Stimulated activated effector memory CD8-positive, alpha-beta T cell treated with anti-CD3 and anti-CD28 coated beads, Interleukin-12 subunit alpha, Interleukin-12 subunit beta, amount 100 ng/mL, for 72 hours (primary cell): ENCODE data around the gene SCNN1A.

ENCODE experiments used
- ATAC-seq: fragments of 150-1000 bp; cut with Tn5 transposase; 2 replicates; pipeline ENCODE4 v1.10.0; 2021
- DNase-seq, 2 donors: peaks; one replicate each; pipeline ENCODE4 v3.0.0; 2021 to 2022; ENCODE audit warnings: low spot score in 2 of 2
- H3K27ac Mint-ChIP-seq: one replicate; pipeline ENCODE4 v1.8.0; 2022; ENCODE audit warnings: mild to moderate bottlenecking, mixed read lengths
- H3K36me3 Mint-ChIP-seq: one replicate; pipeline ENCODE4 v1.8.0; 2022; ENCODE audit warnings: mild to moderate bottlenecking, mixed read lengths
- H3K4me1 Mint-ChIP-seq: one replicate; pipeline ENCODE4 v1.8.0; 2022; ENCODE audit warnings: mixed read lengths
- H3K4me3 Mint-ChIP-seq: one replicate; pipeline ENCODE4 v1.8.0; 2022; ENCODE audit warnings: mild to moderate bottlenecking, mixed read lengths
- H3K9me3 Mint-ChIP-seq: one replicate; pipeline ENCODE4 v1.8.0; 2022; ENCODE audit warnings: mixed read lengths

The SCNN1A gene

DNA sequence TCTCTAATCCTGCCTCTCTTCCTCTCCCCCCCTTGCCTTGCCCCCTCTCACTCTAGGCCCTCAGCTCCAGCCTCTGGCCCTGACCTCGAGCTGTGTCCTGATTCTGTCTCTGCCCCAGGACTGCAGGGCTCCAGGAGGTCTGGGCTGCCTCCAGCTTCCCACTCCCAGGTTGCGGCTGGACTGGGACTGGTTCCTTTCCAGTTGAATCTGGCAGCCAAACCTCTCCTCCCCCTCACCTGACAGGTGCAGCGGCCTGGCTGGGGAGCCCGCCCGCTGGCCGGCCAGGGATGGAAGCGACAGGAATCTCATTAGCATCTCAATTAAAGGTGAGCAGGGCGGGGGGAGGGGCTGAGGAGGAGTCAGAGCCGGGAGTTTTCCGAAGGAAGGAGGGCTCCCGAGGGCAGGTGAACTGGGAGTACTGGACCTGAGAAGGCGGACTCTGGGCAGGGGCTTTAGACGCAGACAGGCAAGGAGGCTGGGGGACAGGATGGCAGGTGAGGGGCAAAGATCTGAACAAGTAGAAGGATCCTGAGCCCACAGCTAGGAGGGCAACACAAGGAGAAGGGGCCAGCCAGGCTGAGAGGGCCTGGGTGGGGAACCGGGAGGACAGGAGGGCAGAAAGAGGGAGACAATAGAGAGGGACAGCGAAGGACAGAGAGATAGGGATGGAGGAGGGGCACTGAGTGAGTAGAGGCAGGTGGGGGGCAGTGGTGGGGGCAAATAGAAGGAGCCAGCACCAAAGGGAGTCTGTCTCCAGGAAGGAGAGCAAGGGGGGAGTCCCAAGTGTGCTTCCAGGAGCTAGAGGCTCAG is at the start of gene SCNN1A:
Gene SCNN1A (minus strand): TSS at position 295 of the 810 bp plus-strand sequence. CDS start 780 bp downstream, outside the sequence.
- Mint-ChIP-seq H3K9me3 (no peaks in the 10 kb centered on the region), H3K4me1 (peaks cover 55% of the 10 kb centered on the region), H3K27ac (peak within 1 kb of the TSS; percentile 83), H3K36me3 (peaks cover 4% of the 10 kb centered on the region), H3K4me3 (peak within 1 kb of the TSS; percentile 62)
- DNase-seq: no peak
- ATAC-seq: no peak

GRCh38 chr12:6424866-6425265 is 49.5 kb upstream of the SCNN1A start:
- peak overlapping the region; percentile 40 for H3K27ac Mint-ChIP-seq
- peaks cover 33% of the 10 kb centered on the region for H3K4me1 Mint-ChIP-seq
- H3K36me3 Mint-ChIP-seq: peaks cover 17% of the 10 kb centered on the region
- ATAC-seq (no peak), DNase-seq (no peak)
- no peak overlapping the region for H3K4me3 Mint-ChIP-seq
- no peaks in the 10 kb centered on the region for H3K9me3 Mint-ChIP-seq

GRCh38 chr12:6424008-6424347 is 48.6 kb upstream of the SCNN1A start:
- no peak overlapping the region for H3K4me3 Mint-ChIP-seq
- peaks cover 32% of the 10 kb centered on the region for H3K4me1 Mint-ChIP-seq
- H3K36me3 Mint-ChIP-seq: peaks cover 17% of the 10 kb centered on the region
- ATAC-seq: no peak
- H3K9me3 Mint-ChIP-seq: no peaks in the 10 kb centered on the region
- peak overlapping the region; percentile 69 for H3K27ac Mint-ChIP-seq
- no peak for DNase-seq

GRCh38 chr12:6423267-6424007 is 48.1 kb upstream of the SCNN1A start:
- peaks cover 32% of the 10 kb centered on the region for H3K4me1 Mint-ChIP-seq
- peaks cover 17% of the 10 kb centered on the region for H3K36me3 Mint-ChIP-seq
- H3K4me3 Mint-ChIP-seq: no peak overlapping the region
- no peaks in the 10 kb centered on the region for H3K9me3 Mint-ChIP-seq
- DNase-seq (peak; percentile 43 to 81), ATAC-seq (peak; percentile 74)
- peak overlapping the region; percentile 69 for H3K27ac Mint-ChIP-seq

DNA sequence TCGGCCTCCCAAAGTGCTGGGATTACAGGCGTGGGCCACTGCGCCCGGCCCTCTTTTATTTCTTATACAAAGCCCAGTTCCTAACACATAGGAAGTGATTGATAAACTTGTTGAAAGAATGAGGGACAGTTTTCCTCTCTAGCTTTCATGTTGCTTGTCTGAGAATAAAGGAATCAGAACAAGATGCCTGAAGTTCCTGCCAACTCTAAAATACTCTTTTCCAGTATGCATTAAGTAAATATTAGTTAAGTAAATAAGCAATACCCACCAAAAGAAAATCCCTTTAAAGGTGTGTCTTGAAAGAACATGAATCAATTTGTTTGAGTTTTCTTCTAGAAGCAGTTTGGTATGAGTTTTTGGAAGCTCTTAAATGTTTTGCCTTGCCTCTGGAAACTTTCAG is 45.0 kb upstream of the SCNN1A start:
- Mint-ChIP-seq H3K36me3 (no peaks in the 10 kb centered on the region), H3K4me1 (peaks cover 23% of the 10 kb centered on the region), H3K4me3 (no peak overlapping the region), H3K27ac (no peak overlapping the region), H3K9me3 (no peaks in the 10 kb centered on the region)
- DNase-seq (no peak), ATAC-seq (no peak)

GRCh38 chr12:6418796-6419195 is 43.4 kb upstream of the SCNN1A start:
- Mint-ChIP-seq H3K27ac (no peak overlapping the region), H3K4me1 (peaks cover 19% of the 10 kb centered on the region), H3K36me3 (no peaks in the 10 kb centered on the region), H3K4me3 (no peak overlapping the region), H3K9me3 (no peaks in the 10 kb centered on the region)
- ATAC-seq (no peak), DNase-seq (no peak)

DNA sequence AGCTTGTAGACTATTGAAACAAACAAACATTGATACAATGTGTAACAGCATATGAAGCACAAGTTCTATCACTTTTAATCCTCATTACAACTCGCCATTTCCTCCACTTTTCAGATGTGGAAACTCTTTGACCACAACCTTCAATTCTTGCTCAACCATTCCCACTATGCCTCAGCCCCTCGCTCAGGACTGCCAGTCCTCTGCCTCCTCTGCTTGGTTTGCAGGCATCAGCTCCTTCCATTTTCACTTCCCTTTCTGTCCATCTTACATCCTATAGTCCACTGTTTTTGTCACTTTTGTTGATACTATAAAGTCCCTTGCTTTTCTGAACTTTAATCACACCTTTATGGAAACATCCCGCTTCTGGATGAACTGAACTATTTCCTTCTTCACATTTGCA is 41.2 kb upstream of the SCNN1A start:
- no peak overlapping the region for H3K4me3 Mint-ChIP-seq
- ATAC-seq: peak; percentile 66

DNA sequence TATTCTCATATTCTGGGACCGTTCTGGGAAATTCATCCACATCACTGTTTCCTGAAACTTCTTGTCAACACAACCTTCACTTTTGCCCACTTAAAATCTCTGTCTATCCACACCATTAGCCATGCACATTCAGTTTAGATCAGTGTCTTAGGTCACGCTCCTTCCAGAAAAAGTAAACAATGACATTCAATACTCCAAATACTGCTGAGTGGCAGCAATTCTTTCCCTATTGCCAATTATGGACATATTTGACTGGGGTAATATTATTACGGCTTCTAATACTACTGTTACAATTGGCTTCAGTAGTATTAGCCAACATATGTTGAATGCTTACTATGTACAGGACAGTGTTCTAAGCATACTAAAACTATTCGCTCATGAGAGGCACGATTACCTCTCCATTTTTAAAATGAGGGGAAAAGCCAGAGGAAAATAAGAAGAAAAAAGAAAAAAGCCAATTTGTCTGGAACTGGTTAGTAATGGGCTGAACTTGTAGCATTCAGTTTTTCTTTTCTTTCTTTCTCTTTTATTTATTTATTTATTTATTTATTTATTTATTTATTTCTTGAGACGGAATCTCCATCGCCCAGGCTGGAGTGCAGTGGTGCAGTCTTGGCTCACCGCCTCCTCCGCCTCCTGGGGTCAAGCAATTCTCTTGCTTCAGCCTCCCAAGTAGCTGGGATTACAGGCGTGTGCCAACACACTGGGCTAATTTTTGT is 32.0 kb upstream of the SCNN1A start:
- H3K36me3 Mint-ChIP-seq: no peaks in the 10 kb centered on the region
- DNase-seq: no peak
- H3K4me1 Mint-ChIP-seq: no peaks in the 10 kb centered on the region
- H3K4me3 Mint-ChIP-seq: no peak overlapping the region
- H3K27ac Mint-ChIP-seq: no peak overlapping the region
- ATAC-seq: no peak
- H3K9me3 Mint-ChIP-seq: no peaks in the 10 kb centered on the region

More for the DNA sequence above, 41.2 kb upstream of the SCNN1A start:
- Mint-ChIP-seq H3K27ac (no peak overlapping the region), H3K9me3 (no peaks in the 10 kb centered on the region), H3K36me3 (no peaks in the 10 kb centered on the region), H3K4me1 (peaks cover 13% of the 10 kb centered on the region)
- DNase-seq: no peak

GRCh38 chr12:6405963-6406362 is 30.6 kb upstream of the SCNN1A start:
- Mint-ChIP-seq H3K4me3 (no peak overlapping the region), H3K36me3 (no peaks in the 10 kb centered on the region), H3K4me1 (no peaks in the 10 kb centered on the region), H3K27ac (no peak overlapping the region), H3K9me3 (no peaks in the 10 kb centered on the region)
- no peak for ATAC-seq
- DNase-seq: no peak

DNA sequence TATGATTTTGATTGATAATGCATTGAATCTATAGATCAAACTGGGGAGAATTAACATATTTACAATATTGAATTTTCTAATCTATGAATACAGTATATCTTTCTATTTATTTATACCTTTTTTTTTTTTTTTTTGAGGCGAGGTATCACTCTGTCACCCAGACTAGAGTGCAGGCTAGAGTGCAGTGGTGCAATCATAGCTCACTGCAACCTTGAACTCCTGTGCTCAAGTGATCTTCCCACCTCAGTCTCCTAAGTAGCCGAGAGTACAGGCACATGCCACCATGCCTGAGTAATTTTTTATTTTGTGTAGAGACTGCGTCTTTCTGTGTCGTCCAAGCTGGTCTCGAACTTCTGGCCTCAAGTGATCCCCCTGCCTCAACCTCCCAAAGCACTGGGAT is 29.0 kb upstream of the SCNN1A start:
- DNase-seq (no peak), ATAC-seq (no peak)
- H3K4me1 Mint-ChIP-seq: no peaks in the 10 kb centered on the region
- H3K4me3 Mint-ChIP-seq: no peak overlapping the region
- no peak overlapping the region for H3K27ac Mint-ChIP-seq
- H3K36me3 Mint-ChIP-seq: no peaks in the 10 kb centered on the region
- H3K9me3 Mint-ChIP-seq: no peaks in the 10 kb centered on the region

DNA sequence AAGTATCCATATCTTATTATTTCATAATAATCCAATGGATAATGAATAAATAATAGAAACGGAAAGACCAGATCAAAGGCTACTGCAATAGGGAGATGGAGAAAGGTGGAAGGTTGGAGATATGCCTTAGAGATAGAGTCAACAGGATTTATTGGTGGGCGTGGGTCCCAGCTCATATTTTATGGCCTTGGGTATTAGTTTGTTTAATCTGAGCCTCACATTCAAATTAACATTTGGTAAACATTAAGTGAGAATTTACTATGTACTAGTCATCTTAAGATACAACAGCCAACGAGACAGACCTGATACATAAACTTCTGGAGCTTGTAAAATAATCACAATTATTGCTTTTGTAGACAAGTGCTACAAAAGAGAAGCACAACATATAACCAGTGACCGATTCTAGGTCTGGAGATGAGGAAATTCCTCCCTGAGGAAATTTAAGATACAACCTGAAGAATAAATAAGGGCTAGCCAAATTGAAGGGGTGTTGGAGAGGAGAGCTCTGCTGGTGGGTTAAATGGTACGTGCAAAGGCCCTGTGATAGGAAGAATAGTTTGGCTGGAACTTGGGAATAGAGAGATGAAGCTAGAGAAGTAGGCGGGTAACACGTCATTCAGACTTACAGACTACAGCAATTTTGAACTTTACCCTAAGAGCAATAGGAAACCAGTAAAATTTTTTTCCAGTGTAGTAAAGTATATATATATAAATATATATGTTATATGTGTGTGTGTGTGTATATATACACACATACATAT is 24.7 kb upstream of the SCNN1A start:
- ATAC-seq (no peak), DNase-seq (no peak)
- H3K4me1 Mint-ChIP-seq: no peaks in the 10 kb centered on the region
- no peaks in the 10 kb centered on the region for H3K36me3 Mint-ChIP-seq
- H3K9me3 Mint-ChIP-seq: no peaks in the 10 kb centered on the region
- H3K4me3 Mint-ChIP-seq: no peak overlapping the region
- no peak overlapping the region for H3K27ac Mint-ChIP-seq

DNA sequence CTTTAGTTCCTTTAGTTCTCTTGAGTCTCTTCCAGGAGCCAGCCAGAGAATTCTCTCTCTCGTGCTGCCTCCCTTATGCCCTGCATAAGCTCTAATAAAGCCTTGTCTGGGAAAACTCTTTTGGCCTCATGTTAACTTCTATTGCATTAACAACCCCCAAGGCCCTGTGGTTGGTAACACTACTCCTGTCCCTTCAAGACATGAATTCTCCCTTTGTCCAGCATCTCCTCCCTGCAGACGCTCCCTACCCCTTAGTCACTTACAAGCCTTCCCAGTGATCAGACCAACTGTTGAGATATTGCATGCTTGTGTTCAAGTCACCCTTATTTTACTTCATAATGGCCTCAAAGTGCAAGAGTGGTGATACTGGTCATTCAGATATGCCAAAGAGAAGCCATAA is 20.7 kb upstream of the SCNN1A start:
- H3K36me3 Mint-ChIP-seq: no peaks in the 10 kb centered on the region
- H3K4me1 Mint-ChIP-seq: no peaks in the 10 kb centered on the region
- H3K4me3 Mint-ChIP-seq: no peak overlapping the region
- ATAC-seq (no peak), DNase-seq (no peak)
- no peaks in the 10 kb centered on the region for H3K9me3 Mint-ChIP-seq
- no peak overlapping the region for H3K27ac Mint-ChIP-seq

- H3K36me3 Mint-ChIP-seq: no peaks in the 10 kb centered on the region
- no peaks in the 10 kb centered on the region for H3K4me1 Mint-ChIP-seq
- no peaks in the 10 kb centered on the region for H3K9me3 Mint-ChIP-seq
- no peak overlapping the region for H3K27ac Mint-ChIP-seq
- DNase-seq: no peak
- ATAC-seq: no peak
- H3K4me3 Mint-ChIP-seq: no peak overlapping the region
These were observed 19.0 kb upstream of the SCNN1A start for GRCh38 chr12:6394398-6394797.

GRCh38 chr12:6393109-6393508 is 17.7 kb upstream of the SCNN1A start:
- no peaks in the 10 kb centered on the region for H3K4me1 Mint-ChIP-seq
- DNase-seq: no peak
- no peaks in the 10 kb centered on the region for H3K9me3 Mint-ChIP-seq

GRCh38 chr12:6392504-6392903 is 17.1 kb upstream of the SCNN1A start:
- no peak for ATAC-seq
- H3K27ac Mint-ChIP-seq: no peak overlapping the region
- no peaks in the 10 kb centered on the region for H3K36me3 Mint-ChIP-seq

More at GRCh38 chr12:6393109-6393508, 17.7 kb upstream of the SCNN1A start:
- ATAC-seq: no peak
- no peak overlapping the region for H3K4me3 Mint-ChIP-seq
- no peaks in the 10 kb centered on the region for H3K36me3 Mint-ChIP-seq
- H3K27ac Mint-ChIP-seq: no peak overlapping the region

More at GRCh38 chr12:6392504-6392903, 17.1 kb upstream of the SCNN1A start:
- no peak overlapping the region for H3K4me3 Mint-ChIP-seq
- DNase-seq: no peak
- no peaks in the 10 kb centered on the region for H3K9me3 Mint-ChIP-seq
- H3K4me1 Mint-ChIP-seq: no peaks in the 10 kb centered on the region
